T-cell (primary cell): ENCODE results near the gene GLRX. TPM values are rescaled to one million over a fixed set of nuclear protein-coding genes. Genes with fewer than 3 reads are reported as not detected.

Experiments
- ATAC-seq, 4 experiments: fragments of 200-7000 bp in 3 of 4; fragments of 150-1000 bp in 1 of 4; cut with Tn5 transposase; replicated peaks in 1 of 4; 1 replicate in 3 of 4; 2 replicates in 1 of 4; pipeline ENCODE4 v1.10.0; 2021; ENCODE audit warnings: moderate library complexity in 3 of 4, mild to moderate bottlenecking in 2 of 4, moderate number of reproducible peaks in 1 of 4
- CTCF ChIA-PET, 2 donors: fragments of 300-600 bp; sonication (Branson Sonifier 250); formaldehyde crosslinking; loops; one replicate each; lab custom pipeline; 2022; ENCODE audit warnings: antibody characterized with exemption in 2 of 2; lab: Charles Lee
- POLR2A ChIA-PET, 2 donors: fragments of 300-600 bp; sonication (Branson Sonifier 250); formaldehyde crosslinking; loops; one replicate each; lab custom pipeline; 2022; ENCODE audit warnings: antibody characterized with exemption in 2 of 2; lab: Charles Lee
- DNase-seq, 35 experiments: peaks; one replicate each; pipeline versions ENCODE4 v3.0.0 to v3.0.0-alpha.2; 2013 to 2023
- H3K27ac ChIP-seq: one replicate; pipeline ENCODE4 v1.5.1; 2013; ENCODE audit warnings: low read length
- H3K27me3 ChIP-seq, 2 experiments: replicated peaks in 1 of 2; 1 replicate in 1 of 2; 2 replicates in 1 of 2; pipeline versions ENCODE4 v1.6.1 to v1.7.0; 2013; ENCODE audit warnings: low read length in 1 of 2, mixed read lengths in 1 of 2; ENCODE audit not compliant: control insufficient read depth in 2 of 2, insufficient read depth in 2 of 2; ENCODE audit errors: extremely low read depth in 1 of 2
- H3K36me3 ChIP-seq, 2 donors: 1 replicate in 1 of 2; 2 replicates in 1 of 2; pipeline versions ENCODE4 v1.6.1 to v1.7.0; 2013; ENCODE audit warnings: low read length in 1 of 2; ENCODE audit not compliant: control insufficient read depth in 2 of 2, insufficient read depth in 1 of 2; ENCODE audit errors: extremely low read depth in 1 of 2
- H3K4me1 ChIP-seq, 2 experiments: 1 replicate in 1 of 2; 2 replicates in 1 of 2; pipeline versions ENCODE4 v1.6.1 to v1.7.0; 2013; ENCODE audit warnings: low read length in 2 of 2, mixed read lengths in 1 of 2; ENCODE audit not compliant: insufficient read depth in 2 of 2, control insufficient read depth in 1 of 2; ENCODE audit errors: extremely low read depth in 1 of 2
- H3K4me3 ChIP-seq, 2 donors: 1 replicate in 1 of 2; 2 replicates in 1 of 2; pipeline versions ENCODE4 v1.5.1 to v1.7.0; 2013; ENCODE audit warnings: mild to moderate bottlenecking in 2 of 2, low read length in 1 of 2, moderate library complexity in 1 of 2; ENCODE audit not compliant: control insufficient read depth in 1 of 2; ENCODE audit errors: extremely low read depth in 1 of 2
- H3K9me3 ChIP-seq: 2 replicates; pipeline ENCODE4 v1.7.0; 2013
- H3K27ac Mint-ChIP-seq, 2 donors: one replicate each; pipeline ENCODE4 v1.8.0; 2020 to 2021; ENCODE audit warnings: mild to moderate bottlenecking in 2 of 2, mixed read lengths in 2 of 2
- H3K27me3 Mint-ChIP-seq, 2 donors: one replicate each; pipeline ENCODE4 v1.8.0; 2021 to 2022; ENCODE audit warnings: mixed read lengths in 2 of 2
- H3K36me3 Mint-ChIP-seq: one replicate; pipeline ENCODE4 v1.8.0; 2021; ENCODE audit warnings: mixed read lengths
- H3K4me1 Mint-ChIP-seq, 3 donors: one replicate each; pipeline ENCODE4 v1.8.0; 2020 to 2022; ENCODE audit warnings: mixed read lengths in 3 of 3, mild to moderate bottlenecking in 1 of 3
- H3K4me3 Mint-ChIP-seq, 3 donors: one replicate each; pipeline ENCODE4 v1.8.0; 2020 to 2022; ENCODE audit warnings: mild to moderate bottlenecking in 3 of 3, mixed read lengths in 3 of 3, moderate library complexity in 3 of 3
- H3K9me3 Mint-ChIP-seq, 3 donors: one replicate each; pipeline ENCODE4 v1.8.0; 2020 to 2022; ENCODE audit warnings: mixed read lengths in 3 of 3
- WGBS: methylation state at CpG from one replicate; pipeline ENCODE4 v1.1.5; 2013; ENCODE audit warnings: missing lambda C conversion rate; ENCODE audit not compliant: insufficient coverage; 5-methylcytosine and 5-hydroxymethylcytosine counted together
- total RNA-seq, 35 experiments: library from RNA in 6 of 35; stranded (reverse) in 6 of 35; fragments of 120-200 nt in 1 of 35; gene quantifications; one replicate each; pipeline versions ENCODE4 v1.2.1 to v1.2.4 and lab custom pipeline; 2013 to 2026

Gene GLRX
- total RNA-seq, 5 donors from 2014 or later (not counting 1 experiment from before 2014, with no cell fraction given), result 27.6 to 73.3 (median 56.8) TPM

DNA sequence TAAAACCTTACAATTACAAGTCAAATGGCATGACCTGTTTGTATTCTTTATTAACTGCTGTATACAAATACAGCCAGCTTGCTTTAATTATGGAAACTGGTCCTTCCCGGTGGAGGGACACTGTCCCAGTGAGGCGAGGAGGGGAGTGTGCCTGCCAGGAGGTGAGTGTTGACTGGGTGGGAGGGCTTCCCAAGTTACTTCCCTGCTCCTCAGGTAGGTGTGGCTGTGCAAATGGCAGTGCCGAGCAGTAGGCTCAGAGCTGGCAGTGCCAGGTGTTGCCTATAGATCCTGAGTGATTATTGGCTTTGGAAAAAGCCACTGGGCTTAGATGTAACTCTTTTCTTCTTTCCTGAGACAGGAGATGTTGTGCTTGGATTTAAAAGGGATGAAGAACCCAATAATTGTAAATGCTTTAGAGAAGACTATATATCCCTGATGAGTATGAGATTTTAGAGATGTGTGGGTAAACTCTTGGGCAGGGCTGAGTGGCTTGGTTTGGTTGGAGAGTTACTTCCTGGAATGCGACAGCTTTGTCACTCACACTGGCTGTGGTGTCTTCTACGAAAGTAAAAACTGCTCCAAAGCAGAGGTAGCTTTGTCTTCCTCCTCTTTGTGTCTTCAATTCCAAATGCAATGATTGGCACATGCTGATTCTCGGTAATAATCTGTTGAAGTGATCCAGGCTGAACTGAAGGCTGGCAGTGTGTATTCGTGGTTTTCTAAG is 43.7 kb downstream of the GLRX start:
- WGBS, result 76% methylated on average over 6 of the region's 7 CpGs
- H3K27ac Mint-ChIP-seq, result no peak overlapping the region
- no peak overlapping the region for H3K4me3 ChIP-seq
- no peaks in the 10 kb centered on the region for H3K9me3 Mint-ChIP-seq
- H3K27me3 Mint-ChIP-seq, result no peaks in the 10 kb centered on the region
- ATAC-seq (no peak), DNase-seq (no peak)
- no peak overlapping the region for H3K27ac ChIP-seq
- H3K4me3 Mint-ChIP-seq, result no peak overlapping the region
- H3K4me1 Mint-ChIP-seq, result peaks cover 4 to 12% (median 8%) of the 10 kb centered on the region in 3 donors
- H3K9me3 ChIP-seq, result no peaks in the 10 kb centered on the region
- POLR2A ChIA-PET, result interaction anchor here in 1 of 2 donors (0.6 to 0.7 kb wide), 2 partner anchors 8 to 931 kb away, joined by 3 to 4 read pairs; no protein-coding TSS in a partner anchor
- H3K4me1 ChIP-seq, result peaks cover 0 to 10% of the 10 kb centered on the region in 2 experiments
- no peaks in the 10 kb centered on the region for H3K36me3 ChIP-seq
- no peaks in the 10 kb centered on the region for H3K27me3 ChIP-seq
- H3K36me3 Mint-ChIP-seq, result no peaks in the 10 kb centered on the region
- CTCF ChIA-PET, result interaction anchor here (0.6 to 3.2 kb wide), 12 partner anchors 8 to 1682 kb away, joined by 3 to 14 read pairs (median 4); no protein-coding TSS in a partner anchor

DNA sequence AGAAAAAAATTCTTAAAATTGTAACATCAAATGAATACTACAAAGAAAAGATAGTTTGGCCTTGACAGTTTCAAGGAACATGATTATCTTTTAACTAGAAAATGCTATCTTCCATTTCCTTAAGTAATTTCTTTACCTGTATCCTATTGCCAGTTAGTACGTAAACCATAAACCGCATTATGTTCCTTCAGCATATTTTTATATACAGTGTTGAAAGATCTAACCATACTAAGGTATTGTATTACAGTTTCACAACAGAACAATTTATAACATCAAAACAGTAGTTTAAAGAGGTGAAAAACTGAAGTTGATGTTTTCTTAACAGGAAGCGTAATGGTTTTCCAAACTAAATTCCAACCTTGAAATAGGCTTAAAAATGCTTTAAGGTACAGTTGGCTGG is 45.1 kb downstream of the GLRX start:
- H3K4me1 ChIP-seq, result peaks cover 0 to 10% of the 10 kb centered on the region in 2 experiments
- CTCF ChIA-PET, result interaction anchor here in 1 of 2 donors (1.0 kb wide), 1 partner anchor 67 kb away, joined by 8 read pairs; no protein-coding TSS in a partner anchor
- Mint-ChIP-seq H3K27me3 (no peaks in the 10 kb centered on the region), H3K36me3 (no peaks in the 10 kb centered on the region), H3K4me1 (peaks cover 4 to 16% (median 8%) of the 10 kb centered on the region in 3 donors), H3K27ac (no peak overlapping the region), H3K4me3 (no peak overlapping the region), H3K9me3 (no peaks in the 10 kb centered on the region)
- H3K9me3 ChIP-seq, result no peaks in the 10 kb centered on the region
- no peak overlapping the region for H3K4me3 ChIP-seq
- no peak for ATAC-seq
- H3K27ac ChIP-seq, result no peak overlapping the region
- DNase-seq, result no peak
- WGBS, result no CpG with 5 or more reads among the region's 3 CpGs
- POLR2A ChIA-PET, result no interaction called here
- H3K27me3 ChIP-seq, result no peaks in the 10 kb centered on the region
- no peaks in the 10 kb centered on the region for H3K36me3 ChIP-seq

- no peak overlapping the region for H3K4me3 Mint-ChIP-seq
- H3K4me3 ChIP-seq, result no peak overlapping the region
- peaks cover 0 to 4% (median 0%) of the 10 kb centered on the region in 3 donors for H3K4me1 Mint-ChIP-seq
- POLR2A ChIA-PET, result no interaction called here
- H3K27ac Mint-ChIP-seq, result peak overlapping the region in 1 of 2 donors; percentile 11
- CTCF ChIA-PET, result no interaction called here
- no peaks in the 10 kb centered on the region for H3K4me1 ChIP-seq
- H3K27me3 Mint-ChIP-seq, result no peaks in the 10 kb centered on the region
- no peaks in the 10 kb centered on the region for H3K9me3 ChIP-seq
- H3K27ac ChIP-seq, result no peak overlapping the region
- peak in 3 of 35 experiments; percentile 2 to 10 (median 3) for DNase-seq
- H3K36me3 Mint-ChIP-seq, result no peaks in the 10 kb centered on the region
- H3K9me3 Mint-ChIP-seq, result no peaks in the 10 kb centered on the region
- ATAC-seq, result no peak
- no peaks in the 10 kb centered on the region for H3K36me3 ChIP-seq
- 100% methylated on average over 1 of the region's 3 CpGs for WGBS
- H3K27me3 ChIP-seq, result peaks cover 0 to 4% of the 10 kb centered on the region in 2 experiments
Measured at GRCh38 chr5:95773335-95774059, 49.0 kb downstream of the GLRX start.

DNA sequence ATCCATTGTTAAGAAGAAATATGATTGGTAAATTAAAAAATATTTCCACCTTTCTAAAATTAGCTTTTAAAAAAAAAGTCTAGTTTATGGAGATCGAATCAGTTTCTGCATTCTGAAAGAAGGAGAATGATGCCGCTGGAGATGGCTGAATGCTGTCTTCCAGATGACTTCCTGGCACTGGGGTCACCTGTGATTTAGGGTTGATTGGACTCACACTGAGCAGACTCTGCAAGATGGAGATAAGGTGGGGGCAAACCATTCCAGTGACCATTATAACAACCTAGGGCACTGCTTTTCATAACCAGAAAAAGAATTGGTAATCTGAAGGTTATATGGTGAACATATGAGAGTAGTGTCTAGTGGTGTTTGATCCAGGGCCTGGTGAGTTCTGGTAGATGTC is 50.6 kb downstream of the GLRX start:
- no peaks in the 10 kb centered on the region for H3K4me1 ChIP-seq
- no peaks in the 10 kb centered on the region for H3K27me3 Mint-ChIP-seq
- H3K27ac Mint-ChIP-seq, result no peak overlapping the region
- POLR2A ChIA-PET, result no interaction called here
- whole genome bisulfite sequencing, result no CpG with 5 or more reads among the region's 2 CpGs
- H3K4me3 ChIP-seq, result no peak overlapping the region
- no peaks in the 10 kb centered on the region for H3K36me3 ChIP-seq
- no peak for DNase-seq
- no peak overlapping the region for H3K4me3 Mint-ChIP-seq
- no peak for ATAC-seq
- H3K27ac ChIP-seq, result no peak overlapping the region
- peaks cover 0 to 4% (median 0%) of the 10 kb centered on the region in 3 donors for H3K4me1 Mint-ChIP-seq
- H3K27me3 ChIP-seq, result peaks cover 0 to 4% of the 10 kb centered on the region in 2 experiments
- no peaks in the 10 kb centered on the region for H3K9me3 Mint-ChIP-seq
- H3K36me3 Mint-ChIP-seq, result no peaks in the 10 kb centered on the region
- CTCF ChIA-PET, result interaction anchor here in 1 of 2 donors (1.2 to 1.5 kb wide), 2 partner anchors 9 to 76 kb away, joined by 4 to 6 read pairs; no protein-coding TSS in a partner anchor
- no peaks in the 10 kb centered on the region for H3K9me3 ChIP-seq

DNA sequence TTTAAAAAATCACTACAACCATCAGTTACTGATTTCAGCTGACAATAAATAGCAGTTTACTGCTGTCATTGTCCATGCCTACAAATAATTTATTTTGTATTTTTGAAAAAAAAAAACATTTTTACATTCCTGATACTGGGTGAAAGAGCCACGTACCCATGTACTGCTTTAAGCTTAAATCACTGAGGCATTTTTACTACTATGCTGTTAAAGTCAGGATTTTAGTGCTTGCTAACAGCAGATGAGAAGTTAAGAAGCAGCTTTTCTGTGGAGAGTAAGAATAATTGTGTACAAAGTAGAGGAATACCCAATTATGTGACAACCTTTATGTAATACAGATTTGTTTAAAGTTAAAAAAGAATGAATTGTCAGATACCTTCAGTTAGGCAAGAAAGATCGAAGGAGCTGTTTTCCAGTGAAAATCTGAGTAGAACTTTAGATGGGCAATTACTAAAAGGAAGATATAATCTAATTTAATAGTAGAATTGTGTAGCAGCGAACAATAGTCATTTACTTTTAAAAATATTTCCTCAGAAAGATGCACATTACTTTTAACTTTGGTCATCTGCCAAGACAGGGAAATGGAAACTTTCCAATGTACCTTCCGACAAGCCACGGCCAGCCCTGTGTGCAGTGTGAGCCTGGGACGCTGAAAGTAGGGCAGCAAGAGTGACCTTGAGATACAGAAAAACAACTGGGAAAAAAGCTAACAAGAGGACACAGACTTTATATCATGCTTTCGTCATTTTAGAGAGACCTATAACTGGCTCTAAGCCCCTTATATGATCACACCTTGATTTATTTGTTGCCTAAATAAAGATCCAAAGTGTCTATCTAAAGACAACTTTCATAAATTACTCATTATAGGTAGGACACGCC is 51.5 kb downstream of the GLRX start:
- H3K27ac ChIP-seq, result no peak overlapping the region
- DNase-seq, result no peak
- CTCF ChIA-PET, result interaction anchor here (0.6 to 2.6 kb wide), 6 partner anchors 8 to 491 kb away, joined by 3 to 10 read pairs (median 6); no protein-coding TSS in a partner anchor
- Mint-ChIP-seq H3K4me1 (peaks cover 0 to 4% (median 0%) of the 10 kb centered on the region in 3 donors), H3K27me3 (no peaks in the 10 kb centered on the region), H3K36me3 (no peaks in the 10 kb centered on the region), H3K27ac (no peak overlapping the region), H3K4me3 (no peak overlapping the region), H3K9me3 (no peaks in the 10 kb centered on the region)
- POLR2A ChIA-PET, result interaction anchor here in 1 of 2 donors (0.5 kb wide), 1 partner anchor 8 kb away, joined by 3 read pairs; no protein-coding TSS in a partner anchor
- ATAC-seq, result no peak
- peaks cover 0 to 4% of the 10 kb centered on the region in 2 experiments for H3K27me3 ChIP-seq
- 88% methylated on average over 3 of the region's 8 CpGs for WGBS
- no peak overlapping the region for H3K4me3 ChIP-seq
- H3K36me3 ChIP-seq, result no peaks in the 10 kb centered on the region
- no peaks in the 10 kb centered on the region for H3K4me1 ChIP-seq
- H3K9me3 ChIP-seq, result no peaks in the 10 kb centered on the region
